SK-N-SH (cell line): Measurements from ENCODE around the gene ASXL2. TPM values are rescaled to one million over a fixed set of nuclear protein-coding genes. Genes with fewer than 3 reads are reported as not detected.
"Not testable (repeated sequence)": the region's sequence is repeated elsewhere in the genome, so short reads cannot be mapped to it uniquely, and the experiment has no call there.

Source experiments
- CTCF ChIA-PET: fragments of 300-600, 350-600 bp; formaldehyde crosslinking; extraction: SDS; loops from one replicate; lab custom pipeline; 2021; lab: Yijun Ruan, JAX
- POLR2A ChIA-PET: fragments of 350-600 bp; sonication (Branson Sonifier 250); formaldehyde crosslinking; extraction: SDS; loops from one replicate; lab custom pipeline; 2020; ENCODE audit warnings: antibody characterized with exemption, inconsistent platforms; lab: Yijun Ruan, JAX
- DNase-seq: peaks from one replicate; pipeline ENCODE4 v3.0.0; 2012
- H2AFZ ChIP-seq: fragments of 200-600 bp; sonication (generic); 2 replicates; pipeline ENCODE4 v1.8.1; 2016; ENCODE audit warnings: antibody characterized with exemption, mild to moderate bottlenecking, low read depth
- H3F3A ChIP-seq: fragments of 200-600 bp; sonication (generic); replicated peaks from 2 replicates; pipeline ENCODE3; 2016; ENCODE audit warnings: antibody characterized with exemption, mild to moderate bottlenecking; ENCODE audit not compliant: insufficient read depth
- H3K27ac ChIP-seq, 2 experiments: fragments of 200-500 bp in 1 of 2; fragments of 200-600 bp in 1 of 2; sonication (Bioruptor generic) in 1 of 2; sonication (generic), shearing (Covaris generic) in 1 of 2; 2 replicates each; pipeline versions ENCODE4 v1.5.1 to v1.6.1; 2014 to 2016; ENCODE audit warnings: low read depth in 2 of 2, inconsistent platforms in 1 of 2, low read length in 1 of 2, mild to moderate bottlenecking in 1 of 2, mixed read lengths in 1 of 2
- H3K27me3 ChIP-seq: fragments of 200-600 bp; sonication (generic), shearing (Covaris generic); 2 replicates; pipeline ENCODE4 v1.6.1; 2016; ENCODE audit warnings: mixed run types; ENCODE audit not compliant: insufficient read depth
- H3K36me3 ChIP-seq, 2 experiments: fragments of 200-500 bp in 1 of 2; fragments of 200-600 bp in 1 of 2; sonication (Bioruptor generic) in 1 of 2; sonication (generic) in 1 of 2; replicated peaks in 1 of 2; 2 replicates each; pipeline versions ENCODE3 to v1.5.1; 2014 to 2016; ENCODE audit warnings: low read length in 1 of 2, mild to moderate bottlenecking in 1 of 2; ENCODE audit not compliant: insufficient read depth in 2 of 2, control insufficient read depth in 1 of 2
- H3K4me1 ChIP-seq, 2 experiments: fragments of 200-500 bp in 1 of 2; fragments of 200-600 bp in 1 of 2; sonication (Bioruptor generic) in 1 of 2; sonication (generic), shearing (Covaris generic) in 1 of 2; 2 replicates each; pipeline versions ENCODE4 v1.5.1 to v1.6.1; 2014 to 2016; ENCODE audit warnings: low read depth in 1 of 2, low read length in 1 of 2, mixed run types in 1 of 2; ENCODE audit not compliant: insufficient read depth in 2 of 2, control insufficient read depth in 1 of 2
- H3K4me2 ChIP-seq: fragments of 200-600 bp; sonication (generic), shearing (Covaris generic); 2 replicates; pipeline ENCODE4 v1.6.1; 2017; ENCODE audit warnings: mixed run types
- H3K4me3 ChIP-seq, 2 experiments: fragments of 200-500 bp in 1 of 2; fragments of 200-600 bp in 1 of 2; sonication (Bioruptor generic) in 1 of 2; sonication (generic), shearing (Covaris generic) in 1 of 2; 2 replicates each; pipeline versions ENCODE4 v1.5.1 to v1.8.1; 2014 to 2016; ENCODE audit warnings: low read depth in 2 of 2, inconsistent platforms in 1 of 2, low read length in 1 of 2, mild to moderate bottlenecking in 1 of 2, mixed read lengths in 1 of 2, moderate library complexity in 1 of 2
- H3K79me2 ChIP-seq: fragments of 200-600 bp; sonication (generic); 2 replicates; pipeline ENCODE4 v1.8.1; 2017; ENCODE audit warnings: mild to moderate bottlenecking; ENCODE audit not compliant: insufficient read depth
- H3K9ac ChIP-seq: fragments of 200-600 bp; sonication (generic); 2 replicates; pipeline ENCODE4 v1.6.1; 2017; ENCODE audit warnings: mixed run types
- H3K9me2 ChIP-seq: fragments of 200-600 bp; sonication (generic); 2 replicates; pipeline ENCODE4 v1.6.1; 2017; ENCODE audit warnings: mixed run types
- H3K9me3 ChIP-seq: fragments of 200-600 bp; sonication (generic); 2 replicates; pipeline ENCODE4 v1.6.1; 2017; ENCODE audit warnings: mixed run types, mild to moderate bottlenecking, moderate library complexity
- H4K20me1 ChIP-seq: fragments of 200-600 bp; sonication (generic); 2 replicates; pipeline ENCODE4 v1.6.1; 2017; ENCODE audit warnings: mild to moderate bottlenecking, mixed run types; ENCODE audit not compliant: insufficient read depth
- ELF1 ChIP-seq: IDR thresholded peaks from 2 replicates; pipeline ENCODE4 v1.4.0; 2012
- FOXM1 ChIP-seq: IDR thresholded peaks from 2 replicates; pipeline ENCODE4 v1.4.0; 2012; ENCODE audit warnings: low read depth, mild to moderate bottlenecking
- IRF3 ChIP-seq: fragments of 150-350 bp; IDR thresholded peaks from 2 replicates; pipeline ENCODE4 v1.6.1; 2016; ENCODE audit warnings: mild to moderate bottlenecking, low read depth, low read length
- MEF2A ChIP-seq: IDR thresholded peaks from 2 replicates; pipeline ENCODE4 v1.4.0; 2012; ENCODE audit warnings: low read depth, borderline replicate concordance
- NRF1 ChIP-seq: IDR thresholded peaks from 2 replicates; pipeline ENCODE4 v1.6.1; 2012; ENCODE audit warnings: low read depth, mild to moderate bottlenecking, low read length
- PBX3 ChIP-seq: IDR thresholded peaks from 2 replicates; pipeline ENCODE4; 2012
- POLR2AphosphoS5 ChIP-seq: IDR thresholded peaks from 2 replicates; pipeline ENCODE4 v1.6.1; 2012; ENCODE audit warnings: low read depth, low read length
- RAD21 ChIP-seq: IDR thresholded peaks from 2 replicates; pipeline ENCODE4 v1.6.1; 2012; ENCODE audit warnings: mild to moderate bottlenecking, low read length
- RCOR1 ChIP-seq: fragments of 150-350 bp; IDR thresholded peaks from 2 replicates; pipeline ENCODE4 v1.6.1; 2017; ENCODE audit warnings: antibody characterized with exemption, low read length
- RFX5 ChIP-seq: IDR thresholded peaks from 2 replicates; pipeline ENCODE4 v1.6.1; 2012; ENCODE audit warnings: mild to moderate bottlenecking, improper control_type of control experiment, low read length
- RXRA ChIP-seq: IDR thresholded peaks from 2 replicates; pipeline ENCODE4 v1.4.0; 2012; ENCODE audit warnings: low read depth, mild to moderate bottlenecking, borderline replicate concordance
- SMC3 ChIP-seq: IDR thresholded peaks from 2 replicates; pipeline ENCODE4 v1.6.1; 2012; ENCODE audit warnings: low read depth, low read length, improper control_type of control experiment
- TAF1 ChIP-seq: IDR thresholded peaks from 2 replicates; pipeline ENCODE4 v1.6.1; 2012; ENCODE audit warnings: low read depth, mild to moderate bottlenecking, low read length, moderate library complexity, borderline replicate concordance
- TCF12 ChIP-seq: IDR thresholded peaks from 2 replicates; pipeline ENCODE4 v1.4.0; 2012
- USF1 ChIP-seq: IDR thresholded peaks from 2 replicates; pipeline ENCODE4 v1.4.0; 2012; ENCODE audit warnings: low read depth, borderline replicate concordance
- YY1 ChIP-seq: IDR thresholded peaks from 2 replicates; pipeline ENCODE4 v1.4.0; 2012; ENCODE audit warnings: low read depth, mild to moderate bottlenecking
- ZBTB33 ChIP-seq: IDR thresholded peaks from 2 replicates; pipeline ENCODE4 v1.4.0; 2012; ENCODE audit warnings: low read depth, borderline replicate concordance
- WGBS: methylation state at CpG from one replicate; pipeline ENCODE4 v1.1.6; 2017; ENCODE audit warnings: low lambda C conversion rate; 5-methylcytosine and 5-hydroxymethylcytosine counted together
- polyA plus RNA-seq, 3 experiments: library from polyadenylated mRNA; depleted of rRNA; stranded (reverse); fragments of >200 nt; gene quantifications; 2 replicates each; pipeline ENCODE4 v1.2.3, GENCODE V29; 2012

Gene ASXL2
- polyA plus RNA-seq, 1 of the 3 experiments (the other 2 are of a cell fraction) = 4.8 TPM

- 76% methylated on average over 9 of the region's 9 CpGs for WGBS
- H2AFZ ChIP-seq, H3K27ac ChIP-seq, H3K27me3 ChIP-seq, H3K4me3 ChIP-seq, H3K4me1 ChIP-seq, H4K20me1 ChIP-seq, H3K4me2 ChIP-seq, DNase-seq, H3K9ac ChIP-seq, H3K9me3 ChIP-seq, POLR2A ChIA-PET, H3K36me3 ChIP-seq, H3K79me2 ChIP-seq, H3F3A ChIP-seq, H3K9me2 ChIP-seq: not testable (repeated sequence)
- CTCF ChIA-PET = interaction anchor here (1.3 to 2.0 kb wide), 4 partner anchors 17 to 55 kb away, joined by 3 to 6 read pairs (median 3); no protein-coding TSS in a partner anchor
Measured at GRCh38 chr2:25896308-25896707, 18.0 kb upstream of the ASXL2 start.

- no peaks in the 10 kb centered on the region for H3K36me3 ChIP-seq
- no peaks in the 10 kb centered on the region for H3K9me3 ChIP-seq
- H4K20me1 ChIP-seq = no peaks in the 10 kb centered on the region
- H3K9ac ChIP-seq = no peak overlapping the region
- H2AFZ ChIP-seq = no peak overlapping the region
- H3K4me3 ChIP-seq = no peak overlapping the region
- H3K4me1 ChIP-seq = peaks cover 0 to 4% of the 10 kb centered on the region in 2 experiments; a peak in 1 of 4 replicates
- no peak overlapping the region for H3K27ac ChIP-seq
- no peaks in the 10 kb centered on the region for H3K27me3 ChIP-seq
- TF ChIP-seq NRF1 = no peak
- no peak for TF ChIP-seq POLR2AphosphoS5
- no peak for TF ChIP-seq USF1
- no peak for TF ChIP-seq RCOR1
- TF ChIP-seq TAF1 = no peak
- TF ChIP-seq PBX3 = no peak
- no peak for TF ChIP-seq FOXM1
- TF ChIP-seq TCF12 = no peak
- no peak for TF ChIP-seq IRF3
- no peak for TF ChIP-seq MEF2A
- TF ChIP-seq SMC3 = no peak
- TF ChIP-seq RXRA = no peak
- no peak for TF ChIP-seq ELF1
- TF ChIP-seq ZBTB33 = no peak
- TF ChIP-seq RAD21 = no peak
- TF ChIP-seq YY1 = no peak
- TF ChIP-seq RFX5 = no peak
- POLR2A ChIA-PET = no interaction called here
- CTCF ChIA-PET = interaction anchor here (0.8 to 2.0 kb wide), 7 partner anchors 8 to 55 kb away, joined by 3 to 6 read pairs (median 3); no protein-coding TSS in a partner anchor
- H3K4me2 ChIP-seq = no peak overlapping the region
- H3K79me2 ChIP-seq = no peaks in the 10 kb centered on the region
- H3F3A ChIP-seq = no peaks in the 10 kb centered on the region
- no peaks in the 10 kb centered on the region for H3K9me2 ChIP-seq
- no peak for DNase-seq
Measured at GRCh38 chr2:25895610-25896009, 17.3 kb upstream of the ASXL2 start.
